ENCODE data around the gene RBM19.
"Not testable (repeated sequence)": the region's sequence is repeated elsewhere in the genome, so short reads cannot be mapped to it uniquely, and the experiment has no call there.

Gene RBM19

GRCh38 chr12:113908584-113909100 is 57.5 kb downstream of the RBM19 start:
- Histone ChIP-seq H3K36me3 (ENCODE audit: control insufficient read depth, insufficient read depth, low read length) (peaks cover 27% of the 10 kb centered on the region), H3K4me3 (replicated peaks; ENCODE audit: low read depth, low read length) (no peak overlapping the region), H3K27me3 (replicated peaks; ENCODE audit: control insufficient read depth, insufficient read depth, low read length) (no peaks in the 10 kb centered on the region)
- DNase-seq (ENCODE audit: extremely low read depth, insufficient read length), result no peak
- TF ChIP-seq CTCF (IDR thresholded peaks at IDR 0.05; ENCODE audit: insufficient read depth, low read length, poor library complexity, severe bottlenecking), result no peak

GRCh38 chr12:113907446-113908180 is 58.5 kb downstream of the RBM19 start:
- DNase-seq (ENCODE audit: extremely low read depth, insufficient read length), result no peak
- H3K4me3 ChIP-seq (replicated peaks; ENCODE audit: low read depth, low read length), result no peak overlapping the region
- H3K27me3 ChIP-seq (replicated peaks; ENCODE audit: control insufficient read depth, insufficient read depth, low read length), result no peaks in the 10 kb centered on the region
- TF ChIP-seq CTCF (IDR thresholded peaks at IDR 0.05; ENCODE audit: insufficient read depth, low read length, poor library complexity, severe bottlenecking), result no peak
- H3K36me3 ChIP-seq (ENCODE audit: control insufficient read depth, insufficient read depth, low read length), result peaks cover 23% of the 10 kb centered on the region

GRCh38 chr12:113906411-113907200 is 59.5 kb downstream of the RBM19 start:
- Histone ChIP-seq H3K27me3 (replicated peaks; ENCODE audit: control insufficient read depth, insufficient read depth, low read length) (no peaks in the 10 kb centered on the region), H3K4me3 (replicated peaks; ENCODE audit: low read depth, low read length) (no peak overlapping the region), H3K36me3 (ENCODE audit: control insufficient read depth, insufficient read depth, low read length) (peaks cover 21% of the 10 kb centered on the region)
- no peak for TF ChIP-seq CTCF (IDR thresholded peaks at IDR 0.05; ENCODE audit: insufficient read depth, low read length, poor library complexity, severe bottlenecking)
- no peak for DNase-seq (ENCODE audit: extremely low read depth, insufficient read length)

GRCh38 chr12:113905829-113906228 is 60.3 kb downstream of the RBM19 start:
- no peak overlapping the region for H3K4me3 ChIP-seq (replicated peaks; ENCODE audit: low read depth, low read length)
- H3K27me3 ChIP-seq (replicated peaks; ENCODE audit: control insufficient read depth, insufficient read depth, low read length), result no peaks in the 10 kb centered on the region
- H3K36me3 ChIP-seq (ENCODE audit: control insufficient read depth, insufficient read depth, low read length), result peaks cover 21% of the 10 kb centered on the region
- TF ChIP-seq CTCF (IDR thresholded peaks at IDR 0.05; ENCODE audit: insufficient read depth, low read length, poor library complexity, severe bottlenecking), result no peak
- DNase-seq (ENCODE audit: extremely low read depth, insufficient read length), result no peak

- no peak for DNase-seq (ENCODE audit: extremely low read depth, insufficient read length)
- Histone ChIP-seq H3K4me3 (replicated peaks; ENCODE audit: low read depth, low read length) (no peak overlapping the region), H3K36me3 (ENCODE audit: control insufficient read depth, insufficient read depth, low read length) (peaks cover 11% of the 10 kb centered on the region), H3K27me3 (replicated peaks; ENCODE audit: control insufficient read depth, insufficient read depth, low read length) (no peaks in the 10 kb centered on the region)
- no peak for TF ChIP-seq CTCF (IDR thresholded peaks at IDR 0.05; ENCODE audit: insufficient read depth, low read length, poor library complexity, severe bottlenecking)
These were observed 62.7 kb downstream of the RBM19 start for GRCh38 chr12:113903381-113903863.

GRCh38 chr12:113901319-113901718 is 64.8 kb downstream of the RBM19 start:
- H3K27me3 ChIP-seq (replicated peaks; ENCODE audit: control insufficient read depth, insufficient read depth, low read length); H3K36me3 ChIP-seq (ENCODE audit: control insufficient read depth, insufficient read depth, low read length); H3K4me3 ChIP-seq (replicated peaks; ENCODE audit: low read depth, low read length); DNase-seq (ENCODE audit: extremely low read depth, insufficient read length): not testable (repeated sequence)

Measured in GM06990 (cell line).